Ovary (tissue), 3 donors: ENCODE results near the gene PLCD1.

Experiments used
- EP300 ChIP-seq: sonication (generic); formaldehyde crosslinking; IDR thresholded peaks from one replicate; pipeline ENCODE4 v1.6.1; 2017; ENCODE audit warnings: antibody characterized with exemption
- POLR2A ChIP-seq: fragments of 450-650 bp; IDR thresholded peaks from one replicate; pipeline ENCODE4 v1.6.1; 2017; ENCODE audit warnings: antibody characterized with exemption, mild to moderate bottlenecking, moderate library complexity
- TF ChIP-seq, protein P1 (sequence below), 3 donors: fragments of 450-650 bp in 2 of 3; fragments of 200-600 bp in 1 of 3; IDR thresholded peaks; one replicate each; pipeline versions ENCODE4 v1.5.1 to v1.8.0; 2016 to 2022; ENCODE audit warnings: antibody characterized with exemption in 3 of 3, mild to moderate bottlenecking in 1 of 3
- donor health status: DM: no; HTN: no; CAD: no.

DNA sequence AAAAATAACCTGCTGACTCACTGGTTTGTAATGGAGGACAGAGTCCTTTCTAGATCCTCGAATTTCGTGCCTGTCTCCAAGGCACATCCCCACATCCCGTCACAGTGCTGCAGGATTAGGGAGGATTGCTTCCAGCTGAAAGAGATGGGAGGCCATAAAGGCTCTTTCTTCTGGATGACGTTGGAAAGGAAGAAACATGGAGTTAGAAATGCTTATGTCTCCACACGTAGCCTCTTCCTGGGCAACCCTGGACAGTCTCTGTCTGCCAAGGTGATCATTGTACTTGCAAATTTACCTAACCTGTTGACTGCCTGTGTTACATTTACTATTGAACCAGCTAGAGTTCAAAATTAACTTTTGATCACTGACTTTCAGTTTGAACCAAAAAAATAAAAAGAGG is 66.4 kb downstream of the PLCD1 start:
- TF ChIP-seq POLR2A (no peak), EP300 (no peak)
- TF ChIP-seq, protein P1, sequence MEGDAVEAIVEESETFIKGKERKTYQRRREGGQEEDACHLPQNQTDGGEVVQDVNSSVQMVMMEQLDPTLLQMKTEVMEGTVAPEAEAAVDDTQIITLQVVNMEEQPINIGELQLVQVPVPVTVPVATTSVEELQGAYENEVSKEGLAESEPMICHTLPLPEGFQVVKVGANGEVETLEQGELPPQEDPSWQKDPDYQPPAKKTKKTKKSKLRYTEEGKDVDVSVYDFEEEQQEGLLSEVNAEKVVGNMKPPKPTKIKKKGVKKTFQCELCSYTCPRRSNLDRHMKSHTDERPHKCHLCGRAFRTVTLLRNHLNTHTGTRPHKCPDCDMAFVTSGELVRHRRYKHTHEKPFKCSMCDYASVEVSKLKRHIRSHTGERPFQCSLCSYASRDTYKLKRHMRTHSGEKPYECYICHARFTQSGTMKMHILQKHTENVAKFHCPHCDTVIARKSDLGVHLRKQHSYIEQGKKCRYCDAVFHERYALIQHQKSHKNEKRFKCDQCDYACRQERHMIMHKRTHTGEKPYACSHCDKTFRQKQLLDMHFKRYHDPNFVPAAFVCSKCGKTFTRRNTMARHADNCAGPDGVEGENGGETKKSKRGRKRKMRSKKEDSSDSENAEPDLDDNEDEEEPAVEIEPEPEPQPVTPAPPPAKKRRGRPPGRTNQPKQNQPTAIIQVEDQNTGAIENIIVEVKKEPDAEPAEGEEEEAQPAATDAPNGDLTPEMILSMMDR (IDR thresholded peaks at IDR 0.05), result no peak
